ENCODE data around the gene HEPHL1.
"Not testable (repeated sequence)": the region's sequence is repeated elsewhere in the genome, so short reads cannot be mapped to it uniquely, and the experiment has no call there.

The HEPHL1 gene

DNA sequence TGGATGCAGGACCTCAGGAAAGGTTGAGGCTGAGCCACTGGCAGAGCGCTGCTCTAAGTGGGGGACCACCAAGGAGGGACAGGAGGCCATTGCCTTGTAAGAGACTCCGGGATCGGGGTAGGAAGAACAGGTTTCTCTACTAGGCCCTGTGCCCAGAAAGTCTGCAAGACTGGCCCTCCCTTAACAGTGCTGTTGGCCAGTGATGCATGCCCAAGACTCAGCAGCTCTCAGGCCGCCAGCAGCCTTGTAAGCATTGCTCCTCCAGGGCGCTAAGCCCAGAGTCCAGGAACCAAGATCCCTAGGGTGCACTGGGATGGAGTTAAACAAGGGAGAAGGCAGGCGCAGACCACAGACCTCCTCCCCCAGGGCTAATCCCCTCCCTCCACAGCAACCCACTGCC is 68.2 kb downstream of the HEPHL1 start:
- no peak for DNase-seq (ENCODE audit: low read depth in 3 of 3)

DNA sequence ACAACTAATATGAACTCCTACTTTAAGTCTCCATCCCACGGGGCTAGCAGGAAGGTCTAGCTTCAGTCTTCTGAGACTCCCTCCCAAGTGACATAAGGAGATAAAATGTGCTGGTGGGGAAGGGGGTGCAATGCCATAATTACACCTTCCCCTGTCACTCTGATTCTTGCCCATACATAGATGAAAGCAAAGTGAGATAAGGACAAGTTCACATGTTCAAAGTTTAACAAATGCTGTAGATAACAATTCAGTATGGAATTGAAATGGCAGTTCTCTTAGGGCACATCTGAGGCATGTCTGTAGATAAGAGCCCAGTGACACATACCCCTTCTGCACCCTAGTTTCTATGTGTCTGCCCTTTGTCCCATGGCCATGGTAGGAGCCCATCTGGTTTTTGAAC is 69.2 kb downstream of the HEPHL1 start:
- DNase-seq (ENCODE audit: low read depth in 3 of 3) = no peak

- no peak for DNase-seq (ENCODE audit: low read depth in 3 of 3)
Observed at GRCh38 chr11:94091091-94091490, 69.9 kb downstream of the HEPHL1 start.

DNA sequence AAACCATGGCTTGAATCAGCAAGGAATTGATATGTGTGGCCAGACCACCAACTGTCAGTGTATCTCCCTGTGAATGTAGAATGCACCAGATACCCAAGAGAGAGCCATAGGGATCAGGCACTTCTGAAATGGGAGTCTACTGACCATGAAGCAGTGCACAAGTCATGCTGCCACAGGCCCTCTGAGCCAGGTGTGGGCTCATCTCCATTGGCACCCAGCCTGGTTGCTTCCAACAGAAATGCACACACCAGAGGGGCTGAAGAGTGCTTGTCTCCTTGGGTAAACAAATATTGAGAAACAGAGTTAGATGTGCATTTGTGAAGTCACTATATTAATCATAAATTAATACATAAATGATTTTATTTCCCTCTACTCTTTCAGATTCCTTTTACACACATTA is 79.1 kb downstream of the HEPHL1 start:
- no peak for DNase-seq (ENCODE audit: low read depth in 3 of 3)

DNA sequence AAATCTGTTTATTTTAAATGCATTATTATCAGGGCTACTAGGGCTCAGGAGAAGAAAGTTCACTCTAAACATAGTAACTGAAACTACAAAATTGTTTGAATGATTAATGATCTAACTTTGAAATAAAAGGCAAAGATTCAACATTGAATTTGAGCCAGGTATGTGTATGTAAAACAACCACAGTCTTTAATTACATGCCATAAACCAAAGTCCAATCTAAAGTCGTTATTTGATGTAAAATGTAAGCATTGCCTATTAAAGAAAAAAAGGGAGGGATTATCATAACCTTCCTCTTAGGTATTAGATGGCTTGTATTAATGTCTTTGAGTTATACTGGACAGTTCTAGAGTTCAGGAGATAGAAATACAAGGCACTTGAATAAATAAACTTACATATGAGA is 82.3 kb downstream of the HEPHL1 start:
- no peak for DNase-seq (ENCODE audit: low read depth in 3 of 3)

- DNase-seq (ENCODE audit: low read depth in 3 of 3) = no peak
Observed at GRCh38 chr11:94104734-94105133, 83.6 kb downstream of the HEPHL1 start.

DNA sequence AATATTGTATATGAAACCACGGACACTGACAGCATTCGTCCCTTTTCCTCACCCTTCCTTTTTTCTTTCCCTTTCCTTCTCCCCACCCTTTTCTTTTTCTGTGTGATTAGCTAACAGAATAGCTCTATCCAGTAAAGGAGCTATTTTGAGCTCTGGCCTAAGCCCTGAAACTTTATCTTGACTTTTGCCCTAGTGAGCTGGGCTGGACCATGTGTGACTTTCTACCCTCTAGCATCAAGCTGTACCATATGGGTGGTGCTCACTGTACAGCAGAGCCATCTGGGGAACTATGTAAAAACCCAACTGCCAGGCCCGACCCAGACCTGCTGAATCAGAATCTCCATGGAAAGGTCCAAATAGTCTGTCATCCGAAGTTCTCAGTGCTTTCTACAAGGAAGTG is 85.6 kb downstream of the HEPHL1 start:
- DNase-seq (ENCODE audit: low read depth in 3 of 3) = no peak

- DNase-seq (ENCODE audit: low read depth in 3 of 3) = no peak
Observed at GRCh38 chr11:94107363-94107762, 86.2 kb downstream of the HEPHL1 start.

GRCh38 chr11:94111241-94111640 is 90.1 kb downstream of the HEPHL1 start:
- DNase-seq (ENCODE audit: low read depth in 3 of 3) = no peak

- no peak for DNase-seq (ENCODE audit: low read depth in 3 of 3)
Observed at GRCh38 chr11:94111660-94112059, 90.5 kb downstream of the HEPHL1 start.

DNA sequence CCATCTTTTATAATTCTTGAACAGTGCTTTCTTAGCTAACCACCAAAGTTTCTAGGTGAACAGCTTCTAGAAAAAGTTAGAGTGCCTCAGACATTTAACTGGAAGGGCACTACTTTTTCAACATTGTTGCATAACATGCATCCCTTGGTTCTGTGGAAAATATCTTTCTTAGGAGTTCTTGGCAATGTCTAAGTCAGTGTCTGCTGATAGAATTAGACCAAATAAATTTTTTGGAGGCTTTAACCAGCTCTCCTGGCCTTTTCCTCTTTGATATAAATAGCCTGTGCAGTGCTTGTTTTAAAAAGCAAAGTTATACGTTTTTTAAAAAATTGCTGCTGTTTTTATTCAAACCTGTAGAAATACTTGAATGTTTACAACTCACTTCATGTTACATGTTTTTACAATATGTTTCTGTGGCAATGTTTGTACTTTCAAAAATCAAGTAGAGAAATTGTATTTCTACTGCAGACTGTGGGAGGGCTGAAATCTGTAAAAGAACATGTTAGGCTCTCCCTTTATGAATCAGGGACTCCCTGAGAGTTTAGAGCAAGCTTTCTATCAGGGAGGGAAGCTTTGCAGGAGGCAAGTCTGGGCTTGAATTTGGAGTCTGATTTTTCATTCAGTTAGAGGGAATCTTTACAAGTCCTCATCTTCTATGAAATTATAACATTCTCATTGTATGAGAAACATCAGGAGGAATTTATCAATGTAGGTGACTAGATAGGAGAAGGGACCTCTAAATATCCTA is 91.2 kb downstream of the HEPHL1 start:
- DNase-seq (ENCODE audit: low read depth in 3 of 3) = no peak

DNA sequence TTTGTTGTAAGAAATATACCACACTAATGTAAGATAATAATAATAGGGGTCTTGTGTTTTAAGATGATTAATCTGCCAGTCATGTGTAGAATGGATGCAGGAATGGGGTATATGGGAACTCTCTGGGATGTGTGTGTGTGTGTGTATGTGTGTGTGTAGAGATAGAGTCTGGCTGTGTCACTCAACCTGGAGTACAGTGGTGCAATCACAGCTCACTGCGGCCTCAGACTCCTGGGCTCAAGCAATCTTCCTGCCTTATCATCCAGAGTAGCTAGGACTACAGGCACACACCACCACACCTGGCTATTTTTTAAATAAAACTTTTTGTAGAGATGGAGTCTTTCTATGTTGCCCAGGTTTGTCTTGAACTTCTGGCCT is 96.0 kb downstream of the HEPHL1 start:
- no peak for DNase-seq (ENCODE audit: low read depth in 3 of 3)

- DNase-seq (ENCODE audit: low read depth in 3 of 3) = no peak
Observed at GRCh38 chr11:94117871-94118270, 96.7 kb downstream of the HEPHL1 start.

DNA sequence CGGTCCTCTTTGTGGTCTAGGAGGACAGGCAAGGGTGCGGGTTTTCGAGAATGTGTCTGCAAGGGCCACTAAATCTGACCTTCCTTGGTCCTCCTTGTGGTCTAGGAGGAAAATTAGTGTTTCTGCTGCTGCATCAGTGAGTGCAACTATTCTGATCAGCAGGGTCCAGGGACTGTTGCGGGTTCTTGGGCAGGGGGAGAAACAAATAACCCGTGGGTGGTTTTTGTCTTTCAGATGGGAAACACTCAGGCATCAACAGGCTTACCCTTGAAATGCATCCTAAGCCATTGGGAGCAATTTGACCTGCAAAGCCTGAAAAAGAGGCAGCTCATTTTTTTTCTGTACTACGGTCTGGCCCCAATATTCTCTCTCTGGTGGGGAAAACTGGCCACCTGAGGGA is 98.5 kb downstream of the HEPHL1 start:
- not testable (repeated sequence) for DNase-seq (ENCODE audit: low read depth in 3 of 3)

DNA sequence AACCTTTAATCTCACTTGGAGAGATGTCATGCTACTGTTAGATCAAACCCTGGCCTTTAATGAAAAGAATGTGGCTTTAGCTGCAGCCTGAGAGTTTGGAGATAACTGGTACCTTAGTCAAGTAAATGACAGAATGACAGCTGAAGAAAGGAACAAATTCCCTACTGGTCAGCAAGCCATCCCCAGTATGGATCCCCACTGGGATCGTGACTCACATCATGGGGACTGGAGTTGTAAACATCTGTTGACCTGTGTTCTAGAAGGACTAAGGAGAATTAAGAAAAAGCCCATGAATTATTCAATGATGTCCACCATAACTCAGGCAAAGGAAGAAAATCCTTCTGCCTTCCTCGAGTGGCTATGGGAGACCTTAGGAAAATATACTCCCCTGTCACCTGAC is 99.4 kb downstream of the HEPHL1 start:
- not testable (repeated sequence) for DNase-seq (ENCODE audit: low read depth in 3 of 3)

DNA sequence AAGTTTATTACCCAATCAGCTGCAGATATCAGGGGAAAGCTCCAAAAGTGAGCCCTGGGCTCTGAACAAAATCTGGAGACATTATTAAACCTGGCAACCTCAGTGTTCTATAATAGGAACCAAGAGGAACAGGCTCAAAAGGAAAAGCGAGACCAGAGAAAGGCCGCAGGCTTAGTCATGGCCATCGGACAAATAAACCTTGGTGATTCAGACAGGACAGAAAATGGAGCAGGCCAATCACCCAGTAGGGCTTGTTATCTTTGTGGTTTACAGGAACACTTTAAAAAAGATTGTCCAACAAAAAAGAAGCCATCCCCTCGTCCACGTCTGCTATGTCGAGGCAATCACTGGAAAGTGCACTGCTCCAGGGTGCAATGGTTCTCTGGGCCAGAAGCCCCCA is 99.8 kb downstream of the HEPHL1 start:
- DNase-seq (ENCODE audit: low read depth in 3 of 3) = no peak

DNA sequence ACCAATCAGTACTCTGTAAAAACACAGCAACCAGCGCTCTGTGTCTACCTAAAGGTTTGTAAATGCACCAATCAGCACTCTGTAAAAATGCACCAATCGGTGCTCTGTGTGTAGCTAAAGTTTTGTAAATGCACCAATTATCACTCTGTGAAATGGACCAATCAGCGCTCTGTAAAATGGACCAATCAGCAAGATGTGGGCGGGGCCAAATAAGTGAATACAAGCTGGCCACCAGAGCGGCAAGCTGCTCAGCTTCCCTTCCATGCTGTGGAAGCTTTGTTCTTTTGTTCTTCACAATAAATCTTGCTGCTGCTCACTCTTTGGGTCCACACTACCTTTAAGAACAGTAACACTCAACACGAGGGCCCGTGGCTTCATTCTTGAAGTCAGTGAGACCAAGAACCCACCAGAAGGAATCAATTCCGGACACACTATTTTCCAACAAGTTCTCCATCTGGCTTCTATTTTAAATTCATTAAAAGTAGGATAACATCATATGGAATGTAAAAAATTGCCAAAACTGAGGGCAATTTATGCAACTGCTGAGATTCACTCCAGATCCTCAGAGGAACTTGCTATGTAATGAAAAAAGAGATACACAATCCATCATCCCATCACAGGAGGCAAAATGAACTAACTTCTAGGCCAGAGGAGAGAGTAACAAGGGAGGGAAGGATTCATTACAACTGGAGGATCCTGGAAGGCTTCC is 104.4 kb downstream of the HEPHL1 start:
- DNase-seq (ENCODE audit: low read depth in 3 of 3) = no peak

DNA sequence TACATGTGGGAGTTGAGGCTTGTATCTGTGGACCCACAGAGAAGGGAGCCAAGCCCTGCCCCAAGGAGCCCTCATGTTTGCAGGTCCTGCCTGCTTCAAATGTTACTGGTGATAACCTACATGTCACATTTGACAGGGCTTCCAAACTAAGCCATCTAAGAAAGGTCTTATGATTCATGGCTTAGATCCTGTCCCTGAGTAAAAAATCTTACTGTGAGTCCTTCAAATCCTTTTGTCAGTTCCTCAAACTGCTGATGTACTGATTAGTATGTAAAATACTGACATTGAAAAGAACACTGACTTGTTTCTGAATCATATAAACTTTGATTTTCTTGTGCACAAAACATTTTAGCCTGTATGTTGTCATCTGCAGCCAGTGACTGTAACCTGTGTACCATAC is 106.5 kb downstream of the HEPHL1 start:
- no peak for DNase-seq (ENCODE audit: low read depth in 3 of 3)

- DNase-seq (ENCODE audit: low read depth in 3 of 3) = no peak
Observed at GRCh38 chr11:94128291-94128745, 107.2 kb downstream of the HEPHL1 start.

- DNase-seq (ENCODE audit: low read depth in 3 of 3) = peak; percentile 45 to 54 (median 49)
Observed at GRCh38 chr11:94128746-94129511, 107.8 kb downstream of the HEPHL1 start, which contains the start of gene PANX1. Gene PANX1, plus strand, starts transcription at chr11:94128841. Its CDS starts 472 bp downstream, at chr11:94129313.

GRCh38 chr11:94129512-94130297 is 108.6 kb downstream of the HEPHL1 start:
- no peak for DNase-seq (ENCODE audit: low read depth in 3 of 3)
